Activated CD4-positive, alpha-beta T cell treated with anti-CD3 and anti-CD28 coated beads, Interleukin-2, amount 50 U/mL, for 4 hours (primary cell): ENCODE measurements around the gene CFAP221.

Experiments
- DNase-seq, 2 experiments: peaks; one replicate each; pipeline ENCODE4 v3.0.0-alpha.2; 2020

The CFAP221 gene

GRCh38 chr2:119544075-119544938, at the start of gene CFAP221:
CFAP221 (plus strand) TSS chr2:119544449; CDS start chr2:119546132, 1,683 bp downstream.
- peak in 1 of 2 experiments; percentile 5 for DNase-seq

- DNase-seq = no peak
Observed at GRCh38 chr2:119495948-119496347, 48.3 kb upstream of the CFAP221 start.

- no peak for DNase-seq
Observed at GRCh38 chr2:119496682-119497081, 47.6 kb upstream of the CFAP221 start.

GRCh38 chr2:119508756-119509155, 35.5 kb upstream of the CFAP221 start:
- no peak for DNase-seq

GRCh38 chr2:119511989-119512388, 32.3 kb upstream of the CFAP221 start:
- DNase-seq = no peak

- DNase-seq = no peak
Observed at GRCh38 chr2:119512946-119513345, 31.3 kb upstream of the CFAP221 start.

- no peak for DNase-seq
Observed at GRCh38 chr2:119513832-119514231, 30.4 kb upstream of the CFAP221 start.

- DNase-seq = no peak
Observed at GRCh38 chr2:119516121-119516520, 28.1 kb upstream of the CFAP221 start.

GRCh38 chr2:119517433-119517832, 26.8 kb upstream of the CFAP221 start:
- DNase-seq = peak in 1 of 2 experiments; percentile 2

- no peak for DNase-seq
Observed at GRCh38 chr2:119518401-119519056, 25.7 kb upstream of the CFAP221 start.

- DNase-seq = no peak
Observed at GRCh38 chr2:119519057-119519408, 25.2 kb upstream of the CFAP221 start.

- no peak for DNase-seq
Observed at GRCh38 chr2:119520696-119521432, 23.4 kb upstream of the CFAP221 start.

- no peak for DNase-seq
Observed at GRCh38 chr2:119521433-119522050, 22.7 kb upstream of the CFAP221 start.

- DNase-seq = no peak
Observed at GRCh38 chr2:119522671-119523070, 21.6 kb upstream of the CFAP221 start.

GRCh38 chr2:119523383-119523951, 20.8 kb upstream of the CFAP221 start:
- DNase-seq = no peak

GRCh38 chr2:119523952-119524694, 20.1 kb upstream of the CFAP221 start, which contains the start of gene SCTR:
SCTR (minus strand) TSS chr2:119524483; CDS start chr2:119524226, 257 bp downstream.
- DNase-seq = no peak

- no peak for DNase-seq
Observed at GRCh38 chr2:119525614-119526013, 18.6 kb upstream of the CFAP221 start.

- no peak for DNase-seq
Observed at GRCh38 chr2:119527999-119528398, 16.2 kb upstream of the CFAP221 start.

GRCh38 chr2:119531292-119531691, 13.0 kb upstream of the CFAP221 start:
- no peak for DNase-seq

GRCh38 chr2:119533560-119533959, 10.7 kb upstream of the CFAP221 start:
- DNase-seq = no peak

GRCh38 chr2:119536211-119536610, 8.0 kb upstream of the CFAP221 start:
- no peak for DNase-seq

- no peak for DNase-seq
Observed at GRCh38 chr2:119536707-119537106, 7.5 kb upstream of the CFAP221 start.
